HepG2 (cell line): Measurements from ENCODE around the gene METTL6.

Experiments used
- CBX2 ChIP-seq, 2 experiments: fragments of 200-600 bp in 1 of 2; sonication (generic); formaldehyde crosslinking in 1 of 2; IDR thresholded peaks; 2 replicates each; pipeline versions ENCODE4 v1.7.0 to v1.8.1; 2018 to 2022; ENCODE audit warnings: low read depth in 2 of 2, low read length in 1 of 2, mild to moderate bottlenecking in 1 of 2, missing genetic modification reagents in 1 of 2
- CTCF ChIP-seq: sonication (generic); formaldehyde crosslinking; IDR thresholded peaks from 2 replicates; pipeline ENCODE4 v1.5.0; 2020; ENCODE audit warnings: mild to moderate bottlenecking, missing genetic modification reagents, moderate library complexity
- DPF2 ChIP-seq: sonication (generic); formaldehyde crosslinking; IDR thresholded peaks from 2 replicates; pipeline ENCODE4 v1.4.0; 2020; ENCODE audit warnings: mild to moderate bottlenecking, low read depth, missing genetic modification reagents, borderline replicate concordance
- MYC ChIP-seq: sonication (generic); formaldehyde crosslinking; IDR thresholded peaks from 2 replicates; pipeline ENCODE4 v1.9.0; 2021; ENCODE audit warnings: missing genetic modification reagents, borderline replicate concordance
- POLR2A ChIP-seq, 2 experiments: IDR thresholded peaks; 2 replicates each; pipeline ENCODE4 v1.6.1; 2011; ENCODE audit warnings: low read depth in 2 of 2, low read length in 2 of 2, mild to moderate bottlenecking in 1 of 2, moderate library complexity in 1 of 2; ENCODE audit not compliant: insufficient read depth in 1 of 2
- SMC3 ChIP-seq: IDR thresholded peaks from 2 replicates; pipeline ENCODE4 v1.6.1; 2011; ENCODE audit warnings: low read length, improper control_type of control experiment
- TEF ChIP-seq: sonication (generic); formaldehyde crosslinking; IDR thresholded peaks from 2 replicates; pipeline ENCODE4 v1.5.0; 2020; ENCODE audit warnings: missing genetic modification reagents
- THAP11 ChIP-seq: IDR thresholded peaks from 2 replicates; pipeline ENCODE4 v1.6.1; 2016; ENCODE audit warnings: missing biosample characterization, missing genetic modification reagents
- ZFP41 ChIP-seq: sonication (generic); formaldehyde crosslinking; IDR thresholded peaks from 2 replicates; pipeline ENCODE4 v1.4.0; 2020; ENCODE audit warnings: mild to moderate bottlenecking, missing genetic modification reagents, borderline replicate concordance
- ZNF138 ChIP-seq: sonication (generic); formaldehyde crosslinking; IDR thresholded peaks from 2 replicates; pipeline ENCODE4 v1.5.0; 2020; ENCODE audit warnings: mild to moderate bottlenecking, low read depth, missing genetic modification reagents

GRCh38 chr3:15443826-15444524 is 16.6 kb upstream of the METTL6 start:
- TF ChIP-seq TEF (CRISPR knock-in tag) (no peak), THAP11 (no peak), CTCF (CRISPR knock-in tag) (no peak), ZNF138 (CRISPR knock-in tag) (no peak), MYC (CRISPR knock-in tag) (no peak), CBX2 (IDR thresholded peaks at IDR 0.05; ENCODE audit: low read depth, low read length) (no peak), CBX2 (CRISPR knock-in tag; IDR thresholded peaks at IDR 0.05; ENCODE audit: low read depth) (no peak), POLR2A (IDR thresholded peaks at IDR 0.05; ENCODE audit: insufficient read depth in 1 of 2, low read depth in 2 of 2, low read length in 2 of 2) (no peak), DPF2 (CRISPR knock-in tag) (no peak), ZFP41 (CRISPR knock-in tag) (no peak), SMC3 (no peak)
